ENCODE results near the gene HAND1.
"Not testable (repeated sequence)": the region's sequence is repeated elsewhere in the genome, so short reads cannot be mapped to it uniquely, and the experiment has no call there.

Gene HAND1

DNA sequence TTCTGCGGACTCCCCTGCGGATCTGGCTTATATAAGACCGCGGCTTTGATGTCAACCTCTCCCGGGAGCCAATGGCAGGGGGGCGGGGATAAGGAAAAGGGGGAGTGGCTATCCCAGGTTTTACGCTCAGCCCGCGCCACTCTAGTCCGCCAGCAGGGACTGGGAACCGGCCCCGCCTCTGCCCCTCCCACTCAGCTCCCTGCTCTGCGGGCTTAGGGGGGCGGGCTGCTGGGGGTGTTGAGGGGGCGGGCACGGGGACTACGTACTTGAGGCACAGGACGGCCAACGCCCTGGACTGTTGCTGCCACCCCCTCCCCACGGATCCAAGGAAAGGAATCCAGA, at the start of gene HAND1:
TSS of gene HAND1 (minus strand) at position 4 of the 342 bp plus-strand sequence. CDS start 219 bp downstream, outside the sequence.
- DNase-seq: peak in 1 of 2 experiments; percentile 17

DNA sequence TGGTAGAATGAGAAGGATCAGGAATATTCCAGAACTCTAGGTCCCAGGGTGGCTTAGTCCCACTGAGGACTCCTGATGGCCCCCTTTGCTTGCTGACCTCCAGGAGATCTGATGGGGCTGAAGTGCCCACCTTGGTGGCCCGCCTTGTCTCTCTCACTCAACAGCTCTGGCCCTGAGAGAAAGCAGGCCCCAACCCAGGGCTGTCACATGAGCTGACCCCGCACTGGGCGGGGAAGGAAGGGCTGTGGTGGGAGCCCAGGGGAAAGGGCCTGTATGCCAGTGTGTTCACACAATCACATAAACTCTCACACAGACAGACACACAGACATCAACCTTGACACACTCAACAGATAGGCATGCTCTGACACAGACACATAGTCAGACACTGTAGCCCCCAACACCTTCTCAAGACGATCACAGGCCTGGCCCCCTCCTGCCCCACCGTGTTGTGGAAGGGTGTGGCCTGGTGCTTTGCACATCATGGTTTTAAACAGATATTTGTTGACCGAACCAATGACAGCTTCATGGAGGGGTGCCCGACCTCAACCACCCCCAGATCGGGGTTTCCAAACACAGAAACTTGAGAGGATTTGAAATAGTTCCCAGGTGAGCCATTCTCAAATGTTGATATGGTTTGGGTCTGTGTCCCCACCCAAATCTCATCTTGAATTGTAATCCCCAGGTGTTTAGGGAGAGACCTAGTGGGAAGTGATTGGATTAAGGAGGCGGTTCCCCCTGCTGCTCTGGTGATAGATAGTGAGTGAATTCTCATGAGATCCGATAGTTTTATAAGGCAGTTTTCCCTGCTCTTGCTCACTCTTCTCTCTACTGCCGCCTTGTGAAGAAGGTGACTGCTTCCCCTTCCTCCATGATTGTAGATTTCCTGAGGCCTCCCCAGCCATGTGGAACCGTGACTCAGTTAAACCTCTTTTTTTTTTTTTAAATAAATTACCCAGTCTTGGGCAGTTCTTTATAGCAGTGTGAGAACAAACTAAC, 48.5 kb upstream of the HAND1 start:
- DNase-seq: no peak

DNA sequence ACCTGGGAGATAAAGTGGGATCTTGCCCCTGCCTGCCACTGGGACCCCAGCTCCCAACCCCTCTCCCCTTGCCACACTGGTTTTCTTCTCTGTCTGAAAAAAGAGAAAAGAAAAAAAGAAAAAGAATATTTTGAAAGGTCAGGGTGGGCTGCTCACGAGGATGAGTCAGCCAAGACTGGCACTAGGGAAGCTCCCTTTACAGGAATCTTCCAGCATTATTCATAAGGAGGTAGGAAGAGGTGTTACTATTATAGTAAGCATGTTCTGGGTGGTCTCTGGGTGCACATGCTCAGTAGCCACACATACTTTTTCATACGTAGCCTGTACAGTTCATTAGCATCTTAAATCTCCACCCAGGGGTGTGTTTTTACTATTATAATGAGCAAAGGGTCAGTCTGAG, 46.8 kb upstream of the HAND1 start:
- DNase-seq: no peak

DNA sequence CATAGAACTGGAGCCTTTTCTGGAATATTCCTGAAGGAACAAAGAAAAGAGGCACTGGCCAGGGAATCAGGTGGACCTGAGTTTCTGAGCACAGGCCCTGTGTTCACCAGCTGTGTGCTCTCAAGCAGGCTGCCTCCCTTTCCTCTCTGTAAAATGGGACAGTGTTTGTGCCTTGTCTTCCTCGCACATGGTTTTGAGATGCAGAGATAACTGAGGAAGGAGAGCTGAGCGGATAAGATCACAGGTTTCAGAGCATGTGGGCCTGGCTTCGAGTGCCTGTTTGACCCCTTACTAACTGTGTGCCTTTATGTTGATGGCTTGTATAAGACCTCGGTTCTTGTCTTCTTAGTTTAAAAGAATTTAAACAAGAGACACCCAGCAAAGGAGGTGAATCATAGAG, 46.2 kb upstream of the HAND1 start:
- no peak for DNase-seq

DNA sequence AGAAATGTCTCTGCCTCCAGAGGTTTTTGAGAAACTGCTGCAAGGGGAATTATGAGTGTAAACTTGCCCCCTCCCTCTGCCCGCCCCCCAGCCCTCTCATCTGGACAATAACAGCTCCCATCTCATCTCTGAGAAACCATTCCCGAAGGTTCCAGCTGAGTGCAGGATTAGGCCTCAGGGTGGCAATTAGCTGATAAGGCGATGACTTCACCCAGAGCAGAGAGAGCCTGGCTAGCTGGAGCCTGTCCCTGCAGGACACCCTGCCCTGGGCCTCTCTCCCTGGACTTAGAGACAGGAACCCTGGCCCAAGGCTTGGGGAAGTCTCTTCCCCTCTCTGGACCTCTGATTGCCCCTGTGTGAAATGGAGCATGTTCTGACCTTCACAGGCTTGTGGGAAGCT, 45.7 kb upstream of the HAND1 start:
- no peak for DNase-seq

DNA sequence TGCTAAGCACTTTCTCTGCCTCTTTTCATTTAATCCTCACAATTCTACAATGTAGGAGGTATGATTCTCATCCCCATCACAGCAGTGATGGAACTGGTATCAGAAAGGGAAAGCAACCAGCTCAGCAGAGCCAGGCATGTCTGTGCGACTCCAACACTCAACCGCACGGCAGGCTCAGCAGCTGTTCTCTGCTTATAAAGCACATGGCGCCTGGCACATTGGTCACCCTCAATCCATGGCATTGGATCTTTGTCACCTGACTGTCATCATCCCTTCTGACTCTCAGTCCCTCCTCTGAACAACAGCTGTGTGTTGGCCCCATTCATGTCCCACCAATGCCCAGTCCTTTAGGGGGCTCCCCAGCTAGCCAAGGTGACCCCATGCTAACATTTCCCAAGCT, 45.1 kb upstream of the HAND1 start:
- DNase-seq: no peak

DNA sequence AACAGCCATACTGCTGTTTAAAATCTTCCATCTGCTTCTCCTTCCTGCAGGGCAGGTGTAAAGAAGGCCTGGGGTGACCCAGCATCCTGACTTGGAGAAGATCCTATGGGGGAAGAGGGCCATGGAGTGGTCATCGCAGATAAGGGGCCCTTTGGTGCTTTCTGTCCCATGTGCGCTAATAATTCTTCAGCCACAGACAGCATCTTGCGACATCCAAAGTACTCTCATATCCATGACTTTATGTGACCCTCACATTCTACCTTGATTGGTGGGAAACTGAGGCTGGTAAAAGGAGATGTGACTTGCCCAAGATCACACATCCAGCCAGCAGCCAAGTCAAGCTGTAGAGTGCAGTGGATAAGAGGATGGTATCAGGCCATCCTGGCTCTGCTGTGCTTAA, 44.3 kb upstream of the HAND1 start:
- DNase-seq: no peak

DNA sequence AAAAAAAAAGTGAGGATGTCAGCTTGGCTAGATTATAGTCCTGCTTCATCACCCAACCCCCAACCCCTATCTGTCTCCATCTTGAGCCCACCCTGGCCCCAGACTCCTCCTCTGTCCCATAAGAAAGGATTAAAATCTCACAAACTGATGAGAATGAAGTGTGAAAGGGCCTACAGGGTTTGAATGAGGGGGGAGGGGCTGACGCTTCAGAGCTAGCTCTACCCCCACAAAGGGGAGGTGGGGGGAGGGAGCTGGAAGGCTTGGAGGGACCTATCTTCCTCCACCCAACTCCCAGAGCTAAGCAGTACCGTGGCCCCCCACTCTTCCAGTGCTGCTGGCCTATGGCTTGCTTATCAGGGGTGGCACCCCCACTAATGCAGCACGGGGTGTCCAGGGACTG, 43.7 kb upstream of the HAND1 start:
- no peak for DNase-seq

DNA sequence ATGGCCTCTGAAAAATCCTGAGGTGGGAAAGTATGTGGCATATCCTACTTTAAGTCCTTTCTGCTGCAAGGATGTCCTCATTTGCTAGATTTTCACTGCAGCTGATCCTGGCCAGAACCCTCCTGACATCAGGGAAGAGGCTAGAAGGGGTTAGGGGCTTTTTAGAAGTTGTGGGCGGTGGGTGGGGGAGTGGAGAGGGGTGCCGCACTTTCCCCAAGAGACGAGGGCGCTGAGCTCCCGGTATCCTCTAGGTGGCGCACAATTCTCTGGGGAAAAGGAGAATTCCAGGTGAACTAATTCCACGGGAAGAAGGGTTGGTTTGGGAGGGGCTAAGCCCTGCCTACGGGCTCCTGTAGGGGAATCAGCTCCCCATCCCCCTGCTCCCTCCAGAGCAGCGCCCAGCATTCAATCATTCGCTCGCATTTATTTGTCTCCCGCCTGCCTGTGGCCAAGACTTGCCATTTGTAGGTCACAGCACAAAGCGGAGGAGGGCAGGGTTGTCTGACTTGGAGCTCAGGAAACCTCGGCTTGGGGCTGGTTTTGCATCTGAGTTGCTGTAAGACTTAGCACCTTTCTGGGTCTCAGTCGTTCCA, 42.9 kb upstream of the HAND1 start:
- peak in 1 of 2 experiments; percentile 40 for DNase-seq

DNA sequence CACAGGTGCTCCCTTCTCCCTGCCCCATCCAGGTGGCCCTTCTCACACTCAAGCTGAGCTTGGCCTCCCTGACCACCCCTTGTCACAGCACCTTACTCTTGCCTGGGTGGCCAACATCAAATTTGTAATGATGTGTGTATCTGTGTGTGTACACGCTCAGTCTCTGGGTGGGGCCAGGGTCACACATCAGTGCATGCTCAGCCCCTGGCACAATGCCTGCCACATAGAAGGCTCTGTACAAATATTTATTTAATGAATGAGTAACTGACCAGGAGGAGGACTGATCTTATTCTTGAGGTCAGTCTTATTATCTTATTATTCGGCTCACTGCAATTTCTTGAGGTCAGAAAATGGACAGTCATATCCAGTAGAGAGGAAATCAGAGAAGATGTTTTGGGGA, 41.3 kb upstream of the HAND1 start:
- DNase-seq: no peak

DNA sequence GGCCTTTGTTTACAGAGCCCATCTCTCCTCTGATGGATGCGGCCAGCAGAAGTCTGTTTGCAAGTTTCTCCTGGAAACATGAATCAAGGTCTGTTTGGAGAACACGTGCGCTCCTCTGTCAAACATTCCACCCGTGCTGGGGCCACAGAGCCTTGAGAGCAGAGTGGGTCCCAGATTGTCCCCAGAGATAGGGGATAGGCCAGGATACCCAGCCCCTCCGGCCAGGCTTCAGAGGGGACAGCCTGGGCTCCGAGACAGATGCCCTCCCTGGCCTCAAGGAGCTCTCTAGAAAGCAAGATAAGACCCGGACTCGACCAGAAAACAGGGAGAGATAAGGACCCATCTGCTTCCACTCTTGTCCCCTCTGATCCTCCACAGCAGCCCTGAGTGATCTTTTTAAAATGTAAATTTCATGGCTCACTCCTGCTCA, 40.4 kb upstream of the HAND1 start:
- no peak for DNase-seq

DNA sequence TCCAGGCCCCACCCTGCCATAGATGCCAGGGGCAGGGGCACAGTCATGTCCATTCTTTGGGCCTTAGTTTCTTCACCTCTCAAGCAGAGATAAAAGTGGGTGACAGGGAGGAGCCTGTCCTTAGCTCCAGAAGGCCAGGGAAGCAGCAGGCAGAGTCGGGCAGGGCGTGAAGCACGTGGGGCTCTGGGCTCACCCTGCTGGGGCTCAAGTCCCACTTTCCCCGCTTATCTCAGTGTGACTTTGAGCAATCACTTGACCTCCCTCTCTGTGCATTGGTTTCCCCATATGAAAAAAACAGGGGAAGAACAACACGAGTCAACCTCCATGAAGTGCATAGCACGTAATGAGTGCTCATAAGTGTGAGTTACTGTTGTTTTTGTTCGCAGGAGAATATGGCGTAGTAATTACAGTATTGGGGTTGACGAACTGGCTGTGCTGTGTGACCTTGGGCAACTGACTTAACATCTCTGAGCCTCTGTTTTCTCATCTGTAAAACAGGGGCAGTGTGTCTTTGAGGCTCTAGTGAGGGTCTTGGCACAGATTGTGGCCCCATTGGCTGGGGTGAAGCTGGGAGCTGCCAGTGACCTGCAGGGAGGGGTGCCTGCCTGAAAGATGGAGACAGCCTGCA, 39.9 kb upstream of the HAND1 start:
- no peak for DNase-seq

DNA sequence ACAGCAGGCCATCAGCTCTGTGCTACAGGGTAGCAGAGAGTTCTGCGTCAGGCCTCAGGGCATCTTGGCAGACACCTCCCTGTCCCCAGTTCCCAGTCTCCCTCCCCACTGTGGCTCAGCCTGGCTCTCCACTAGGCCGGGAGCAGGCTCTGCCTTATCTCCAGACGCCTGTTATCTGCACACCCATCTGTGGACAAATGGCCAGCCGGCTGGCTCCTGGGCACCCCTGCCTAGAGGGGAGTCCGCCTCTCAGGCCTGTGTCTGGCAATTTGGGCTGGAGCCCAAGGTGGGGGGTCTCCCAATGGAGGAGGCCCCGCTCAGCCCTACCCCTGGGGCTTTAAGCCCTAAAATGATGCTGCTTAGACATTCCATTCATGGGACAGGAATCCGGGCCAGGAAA, 39.2 kb upstream of the HAND1 start:
- DNase-seq: no peak

DNA sequence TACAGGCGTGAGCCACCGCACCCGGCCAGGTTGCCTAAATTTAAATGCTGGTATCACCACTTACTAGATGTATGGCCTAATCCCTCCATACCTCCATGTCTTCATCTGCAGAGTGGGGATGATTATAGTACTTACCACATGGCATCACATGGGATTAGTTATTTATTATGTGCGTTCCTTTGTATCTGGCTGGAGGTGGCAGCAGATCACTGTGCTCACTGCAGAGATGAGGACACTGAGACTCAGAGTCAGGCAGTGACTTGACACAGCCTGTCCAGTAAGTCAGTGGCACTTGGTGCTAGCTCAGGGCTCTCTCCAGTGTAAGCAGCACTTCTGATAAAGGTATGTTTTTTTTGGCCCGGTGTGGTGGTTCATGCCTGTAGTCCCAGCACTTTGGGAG, 38.4 kb upstream of the HAND1 start:
- no peak for DNase-seq

DNA sequence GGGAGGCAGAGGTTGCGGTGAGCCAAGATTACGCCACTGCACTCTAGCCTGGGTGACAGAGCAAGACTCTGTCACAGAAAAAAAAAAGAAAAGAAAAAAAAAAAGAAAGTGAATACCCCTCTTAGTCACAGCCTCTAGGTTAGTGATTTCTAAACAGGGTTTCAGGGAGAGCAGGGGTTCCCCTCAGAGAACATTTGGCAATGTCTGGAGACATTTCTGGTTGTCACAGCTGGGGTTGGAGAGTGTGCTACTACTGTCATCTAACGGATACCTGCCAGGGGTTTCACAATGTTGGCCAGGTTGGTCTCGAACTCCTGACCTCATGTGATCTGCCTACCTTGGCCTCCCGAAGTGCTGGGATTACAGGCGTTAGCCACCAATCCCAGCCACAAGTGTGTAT, 37.5 kb upstream of the HAND1 start:
- not testable (repeated sequence) for DNase-seq

DNA sequence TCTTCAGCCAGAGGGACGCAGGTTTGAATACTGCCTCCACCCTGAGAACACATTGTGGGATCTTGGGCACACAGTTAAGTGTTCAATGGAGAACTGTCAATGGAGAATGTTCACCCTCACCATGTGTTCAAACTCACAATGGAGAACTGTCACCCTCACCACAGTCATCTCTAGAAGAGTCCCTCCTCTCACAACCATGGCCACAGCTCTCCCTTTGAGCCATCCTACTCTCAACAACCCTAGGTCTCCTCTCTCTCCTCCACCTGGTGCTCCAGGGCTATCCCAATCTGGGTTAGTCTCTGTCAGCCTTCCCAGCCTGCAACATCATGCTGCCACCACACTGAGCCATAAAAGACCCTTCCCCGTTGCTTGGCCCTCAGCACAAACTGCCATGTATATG, 36.3 kb upstream of the HAND1 start:
- DNase-seq: no peak

DNA sequence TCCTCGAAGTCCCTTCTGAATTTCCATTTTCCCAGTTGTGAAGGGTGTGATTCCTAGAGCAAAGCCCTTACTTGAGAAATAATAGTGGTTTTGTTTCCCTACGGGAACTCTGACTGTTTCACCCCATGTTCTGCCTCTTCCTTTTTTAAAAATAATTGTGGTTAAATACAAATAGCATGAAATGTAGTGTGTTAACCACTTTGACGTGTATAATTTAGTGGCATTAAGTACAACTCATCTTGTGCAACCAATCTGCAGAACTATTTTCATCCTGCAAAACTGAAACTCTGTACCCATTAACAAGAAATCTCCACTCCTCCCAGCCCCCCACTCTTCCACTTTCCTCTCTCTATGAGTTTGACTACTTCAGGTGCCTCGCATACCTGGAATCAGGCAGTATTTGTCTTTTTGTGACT, 35.6 kb upstream of the HAND1 start:
- DNase-seq: no peak

DNA sequence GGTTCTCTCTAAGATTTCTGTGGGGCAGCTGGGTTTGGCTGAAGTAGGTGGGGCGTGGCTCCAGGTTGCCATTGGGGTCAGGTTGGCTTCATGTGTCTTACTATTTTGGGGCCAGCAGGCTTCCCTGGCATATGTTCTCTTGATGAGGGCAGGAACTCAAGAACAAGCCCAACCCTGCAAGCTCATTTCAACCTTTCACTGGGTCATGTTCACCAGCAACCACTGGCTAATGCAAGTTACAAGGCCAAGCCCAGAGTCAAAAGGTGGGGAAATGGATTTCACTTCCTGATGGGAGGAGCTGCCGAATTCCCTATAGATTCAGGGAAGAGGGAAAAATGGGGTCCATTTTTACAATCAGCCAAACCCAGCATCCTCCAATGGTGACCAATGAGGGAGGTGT, 34.0 kb upstream of the HAND1 start:
- DNase-seq: no peak

DNA sequence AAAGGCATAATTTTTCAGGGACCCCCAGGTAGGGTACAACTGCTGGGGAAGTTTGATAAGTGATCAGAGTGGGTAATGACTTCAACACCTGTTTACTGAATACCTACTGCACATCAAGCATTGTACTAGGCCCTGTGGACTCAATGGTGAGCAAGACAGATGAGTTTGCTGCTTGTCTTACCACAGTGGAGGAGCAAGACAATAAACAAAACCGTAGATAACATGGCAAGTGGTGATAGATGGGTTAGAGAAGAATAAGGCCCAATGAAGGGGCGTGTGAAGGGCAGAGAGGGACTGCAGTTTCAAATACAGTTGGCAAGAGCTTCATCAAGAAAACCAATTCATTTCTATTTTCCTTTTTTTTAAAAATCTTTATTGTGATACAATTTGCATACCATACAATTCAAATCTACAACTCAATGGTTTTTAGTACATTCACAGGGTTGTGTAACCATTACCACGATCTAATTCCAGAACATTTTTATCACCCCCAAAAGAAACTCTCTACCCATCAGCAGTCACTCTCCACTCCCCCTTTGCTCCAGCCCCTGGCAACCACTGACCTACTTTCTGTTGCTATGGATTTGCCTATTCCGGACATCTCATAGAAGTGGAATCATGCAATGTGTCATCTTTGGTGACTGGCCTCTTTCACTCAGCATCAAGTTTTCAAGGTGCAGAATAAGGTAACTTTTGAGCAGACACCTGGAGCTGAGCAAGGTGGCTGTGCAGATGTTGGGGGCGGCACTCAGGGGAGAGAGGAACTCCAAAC, 31.9 kb upstream of the HAND1 start:
- DNase-seq: no peak

DNA sequence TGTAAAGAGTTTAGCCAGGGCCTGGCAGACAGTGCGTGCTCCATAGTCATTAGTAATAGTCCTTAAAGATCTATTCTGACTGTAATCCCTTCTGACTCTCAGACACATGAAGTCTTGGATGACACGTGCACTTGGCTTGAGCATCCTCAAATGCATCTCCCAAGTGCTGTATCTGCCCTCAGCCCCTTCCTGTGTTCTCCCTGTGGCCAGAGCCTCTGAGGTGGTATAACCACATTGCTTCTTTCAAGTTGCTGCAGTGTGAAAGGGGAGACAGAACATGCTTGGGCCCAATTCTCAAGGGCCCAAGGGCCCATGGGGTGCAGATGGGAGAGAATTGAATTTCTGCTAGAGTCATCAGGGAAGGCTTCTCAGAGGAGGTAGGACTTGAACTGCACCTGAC, 30.1 kb upstream of the HAND1 start:
- no peak for DNase-seq

DNA sequence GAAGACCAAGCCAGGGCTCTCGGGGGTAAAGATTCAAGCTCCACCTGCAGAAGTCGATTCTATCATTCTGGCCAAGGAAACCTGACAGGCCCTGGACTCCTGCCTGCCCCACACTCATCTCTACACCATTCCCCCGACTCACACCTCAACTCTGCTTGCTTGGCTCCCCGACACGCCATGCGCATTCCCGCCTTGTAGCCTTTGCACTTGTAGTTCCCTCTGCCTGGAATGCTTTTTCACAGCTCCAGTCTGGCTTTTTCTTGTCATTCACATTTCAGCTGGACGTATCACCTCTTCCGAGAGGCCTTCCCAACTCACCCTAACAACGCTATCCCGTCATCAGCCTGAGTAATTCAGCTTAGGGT, 28.7 kb upstream of the HAND1 start:
- no peak for DNase-seq

DNA sequence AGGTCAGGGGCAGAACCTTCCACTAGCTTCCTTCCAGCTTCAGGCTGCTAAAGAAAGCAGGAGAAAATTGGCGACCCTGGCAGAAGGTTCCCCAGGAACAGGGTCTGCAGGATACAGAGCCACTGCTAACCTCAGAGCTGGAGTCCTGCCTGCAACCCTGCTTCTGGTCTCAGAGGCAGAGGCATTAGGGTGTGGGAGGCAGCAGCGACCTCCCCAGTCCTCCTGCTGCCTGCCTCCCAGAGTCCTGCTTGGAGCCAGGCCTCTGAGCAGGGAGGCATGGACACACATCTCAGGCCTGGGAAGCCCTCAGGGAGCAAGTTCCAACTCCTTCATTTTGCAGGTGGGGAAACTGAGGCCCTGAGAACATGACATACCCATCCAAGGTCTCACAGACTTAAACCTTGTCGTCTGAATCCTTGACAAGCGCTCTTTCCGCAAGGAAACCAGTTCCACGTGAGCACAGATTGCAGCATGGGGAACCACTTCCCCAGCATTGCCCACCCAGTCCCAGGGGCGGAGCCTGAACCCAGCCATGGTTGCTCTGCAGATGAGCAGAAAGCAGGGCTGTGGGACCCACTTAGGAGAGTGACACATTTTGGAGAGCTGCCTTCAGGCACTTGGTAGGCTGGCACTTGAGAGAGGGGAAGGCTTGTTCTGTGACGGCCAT, 28.2 kb upstream of the HAND1 start:
- DNase-seq: no peak

DNA sequence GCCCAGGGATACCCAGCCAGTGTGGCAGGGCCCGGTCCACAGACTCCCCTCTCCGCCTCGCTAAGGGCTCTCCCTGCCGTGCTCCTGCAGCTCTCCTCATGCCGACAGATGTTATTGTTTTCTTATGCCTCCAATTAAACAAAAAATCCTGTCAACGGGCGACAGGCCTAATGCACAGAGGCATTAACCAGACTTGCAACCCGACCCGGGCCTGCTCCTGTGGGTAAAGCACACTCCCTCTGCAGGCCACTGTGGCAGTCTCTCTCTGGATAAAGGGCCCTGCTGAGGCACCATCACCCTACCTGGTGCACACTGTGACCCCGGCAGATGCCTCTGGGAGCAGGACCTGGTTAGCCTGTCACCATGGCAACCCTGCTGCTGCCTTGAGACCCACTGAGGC, 27.5 kb upstream of the HAND1 start:
- no peak for DNase-seq
